Measurements from ENCODE around the gene G6PD.

The G6PD gene

GRCh38 chrX:154490021-154490413 is 56.6 kb downstream of the G6PD start:
- no peak for TF ChIP-seq CTCF (IDR thresholded peaks at IDR 0.05; ENCODE audit: insufficient read depth, missing control alignments)
- no peak for DNase-seq (ENCODE audit: insufficient read length, low spot score)
- FAIRE-seq: no peak

GRCh38 chrX:154489182-154489581 is 57.5 kb downstream of the G6PD start:
- TF ChIP-seq CTCF (IDR thresholded peaks at IDR 0.05; ENCODE audit: insufficient read depth, missing control alignments): no peak
- no peak for FAIRE-seq
- DNase-seq (ENCODE audit: insufficient read length, low spot score): no peak

DNA sequence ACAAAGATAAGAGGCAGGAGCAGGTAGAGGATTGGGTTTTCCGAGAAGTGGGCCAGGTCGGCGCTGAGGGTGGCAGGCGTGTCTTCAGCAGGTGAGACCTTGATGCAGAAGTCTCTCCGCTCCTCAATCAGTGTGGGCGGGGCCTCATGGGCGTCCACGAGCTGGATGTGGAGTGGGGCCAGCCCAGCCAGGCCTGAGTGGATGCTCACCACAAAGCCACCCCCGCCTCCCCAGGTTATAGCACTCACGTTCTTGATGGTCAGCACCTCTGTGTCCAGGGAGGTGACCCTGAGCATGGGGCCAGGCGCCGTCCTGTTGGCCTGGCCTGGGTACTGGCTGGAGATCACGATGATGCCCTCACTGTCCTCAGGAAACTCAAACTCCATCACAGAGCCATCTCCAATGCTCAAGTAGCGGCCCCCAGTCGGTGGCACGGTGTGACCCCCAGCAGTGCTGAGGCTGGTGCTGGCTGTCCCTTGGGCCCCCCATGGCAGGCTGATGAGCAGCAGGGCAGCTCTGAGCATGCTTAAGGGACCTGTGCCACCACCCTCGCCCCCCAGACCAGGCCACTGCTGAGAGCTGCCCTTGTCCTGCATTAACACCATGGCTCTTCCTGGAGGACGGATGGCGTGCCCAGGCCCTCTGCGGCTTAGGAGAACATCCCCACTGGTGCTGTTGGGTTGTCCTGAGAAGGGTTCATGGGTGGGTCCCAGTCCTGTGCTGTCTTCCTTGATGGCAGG is 58.1 kb downstream of the G6PD start:
- FAIRE-seq (no peak), DNase-seq (ENCODE audit: insufficient read length, low spot score) (no peak)
- no peak for TF ChIP-seq CTCF (IDR thresholded peaks at IDR 0.05; ENCODE audit: insufficient read depth, missing control alignments)

- FAIRE-seq (no peak), DNase-seq (ENCODE audit: insufficient read length, low spot score) (no peak)
- no peak for TF ChIP-seq CTCF (IDR thresholded peaks at IDR 0.05; ENCODE audit: insufficient read depth, missing control alignments)
Observed at GRCh38 chrX:154487518-154488290, 58.9 kb downstream of the G6PD start.

GRCh38 chrX:154486396-154487207 is 60.0 kb downstream of the G6PD start, which contains the start of gene UBL4A:
Gene UBL4A, minus strand, starts transcription at chrX:154486615. Its CDS starts 31 bp downstream, at chrX:154486584.
- DNase-seq (ENCODE audit: insufficient read length, low spot score) (peak; percentile 55), FAIRE-seq (no peak)
- no peak for TF ChIP-seq CTCF (IDR thresholded peaks at IDR 0.05; ENCODE audit: insufficient read depth, missing control alignments)

GRCh38 chrX:154486052-154486395 is 60.6 kb downstream of the G6PD start:
- FAIRE-seq: no peak

More at GRCh38 chrX:154486052-154486395, 60.6 kb downstream of the G6PD start:
- TF ChIP-seq CTCF (IDR thresholded peaks at IDR 0.05; ENCODE audit: insufficient read depth, missing control alignments): no peak
- no peak for DNase-seq (ENCODE audit: insufficient read length, low spot score)

Data from D721Med (cell line).